ENCODE measurements around the gene ZDHHC11B.

ZDHHC11B gene

DNA sequence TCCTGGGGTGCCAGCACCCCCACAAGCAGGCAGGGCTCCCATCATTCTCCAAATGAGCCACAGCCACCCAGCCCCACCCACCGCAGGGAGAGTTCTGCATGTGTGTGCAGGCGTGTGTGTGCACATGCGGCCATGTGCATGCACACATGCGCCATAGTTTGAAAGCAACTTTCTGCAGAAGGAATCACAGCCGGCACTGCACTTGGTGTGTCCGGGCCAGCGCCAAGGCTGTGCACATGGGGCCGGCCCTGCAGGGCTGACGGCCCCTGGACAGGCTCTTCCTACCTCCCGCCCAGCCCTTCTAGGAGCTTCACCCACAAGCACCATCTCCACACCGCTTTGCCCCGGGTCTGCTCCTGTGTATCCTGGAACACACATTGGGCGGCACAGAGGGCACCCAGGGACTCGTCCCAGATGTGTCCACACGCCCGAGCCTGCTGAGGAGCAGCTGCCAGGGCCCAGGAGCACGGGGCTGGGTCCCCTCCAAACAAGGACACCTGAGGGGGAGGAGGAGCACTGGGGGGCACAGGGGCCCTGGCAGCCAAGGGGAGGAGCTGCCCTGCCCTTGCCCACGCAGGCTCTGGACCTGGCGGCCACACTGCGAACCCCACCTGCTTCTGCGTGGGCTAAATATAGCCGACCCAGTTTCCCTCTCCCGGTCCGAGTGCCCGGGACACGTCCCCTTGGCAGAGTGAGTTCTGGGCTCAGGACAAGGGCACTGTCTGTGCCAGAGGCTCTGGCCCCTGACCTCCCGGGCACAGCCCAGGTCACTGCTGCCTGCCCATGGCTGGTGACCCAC lies 110.5 kb downstream of the ZDHHC11B start:
- Histone ChIP-seq H3K36me3 (ENCODE audit: insufficient read depth, insufficient read length, low read length) (no peaks in the 10 kb centered on the region), H3K4me3 (ENCODE audit: insufficient read length, low read depth) (no peak overlapping the region), H3K9me3 (ENCODE audit: insufficient read depth, low read length) (no peaks in the 10 kb centered on the region), H3K27me3 (ENCODE audit: insufficient read depth, insufficient read length) (no peaks in the 10 kb centered on the region), H3K4me1 (ENCODE audit: insufficient read depth, insufficient read length) (peaks cover 18% of the 10 kb centered on the region), H3K9ac (ENCODE audit: insufficient read length, low read depth) (peak overlapping the region; percentile 42)
- no peak for DNase-seq (ENCODE audit: low read depth, low spot score)
- TF ChIP-seq YY1 (IDR thresholded peaks at IDR 0.05; ENCODE audit: insufficient read depth, insufficient read length) (no peak), SUZ12 (IDR thresholded peaks at IDR 0.05; ENCODE audit: extremely low read depth, insufficient read depth, insufficient read length) (no peak), ZNF274 (IDR thresholded peaks at IDR 0.05; ENCODE audit: low read depth, low read length) (no peak)

DNA sequence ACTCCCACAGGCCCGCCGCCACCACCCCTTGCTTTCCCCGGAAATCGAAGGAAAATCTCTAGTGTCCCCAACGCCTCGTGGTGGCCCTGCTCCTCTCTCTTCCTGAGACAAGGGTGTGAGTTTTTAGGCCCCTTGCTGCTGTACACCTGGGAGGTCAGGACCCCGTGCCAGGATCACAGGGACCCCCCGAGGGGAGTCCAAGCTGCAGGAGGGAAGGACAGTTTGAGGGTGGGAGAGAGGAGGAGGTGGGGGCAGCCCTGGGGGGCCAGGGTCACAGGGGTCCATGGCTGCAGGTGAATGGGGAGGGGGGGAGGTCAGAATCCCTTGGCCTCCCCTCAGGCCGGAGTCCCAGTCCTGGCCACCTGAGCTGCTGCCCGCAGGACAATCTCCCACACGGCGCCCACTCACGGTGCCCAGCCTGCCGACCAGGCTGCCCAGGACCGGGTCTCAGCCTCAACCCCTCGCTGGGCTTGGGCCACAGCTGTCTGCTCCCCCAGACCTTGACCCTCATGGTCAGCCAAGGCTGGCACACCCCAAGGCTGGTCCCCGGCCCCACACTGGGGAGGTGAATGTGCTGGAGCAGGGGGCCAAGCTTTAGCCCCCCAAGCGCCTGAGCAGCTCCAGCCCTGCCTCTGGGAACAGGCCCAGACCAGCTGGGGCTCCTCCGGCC lies 111.2 kb downstream of the ZDHHC11B start:
- no peak for DNase-seq (ENCODE audit: low read depth, low spot score)
- H3K4me1 ChIP-seq (ENCODE audit: insufficient read depth, insufficient read length): peaks cover 18% of the 10 kb centered on the region
- H3K9ac ChIP-seq (ENCODE audit: insufficient read length, low read depth): peak overlapping the region; percentile 42
- TF ChIP-seq SUZ12 (IDR thresholded peaks at IDR 0.05; ENCODE audit: extremely low read depth, insufficient read depth, insufficient read length) (no peak), ZNF274 (IDR thresholded peaks at IDR 0.05; ENCODE audit: low read depth, low read length) (no peak), YY1 (IDR thresholded peaks at IDR 0.05; ENCODE audit: insufficient read depth, insufficient read length) (no peak)
- no peaks in the 10 kb centered on the region for H3K9me3 ChIP-seq (ENCODE audit: insufficient read depth, low read length)
- H3K4me3 ChIP-seq (ENCODE audit: insufficient read length, low read depth): no peak overlapping the region
- peaks cover 6% of the 10 kb centered on the region for H3K36me3 ChIP-seq (ENCODE audit: insufficient read depth, insufficient read length, low read length)
- no peaks in the 10 kb centered on the region for H3K27me3 ChIP-seq (ENCODE audit: insufficient read depth, insufficient read length)

DNA sequence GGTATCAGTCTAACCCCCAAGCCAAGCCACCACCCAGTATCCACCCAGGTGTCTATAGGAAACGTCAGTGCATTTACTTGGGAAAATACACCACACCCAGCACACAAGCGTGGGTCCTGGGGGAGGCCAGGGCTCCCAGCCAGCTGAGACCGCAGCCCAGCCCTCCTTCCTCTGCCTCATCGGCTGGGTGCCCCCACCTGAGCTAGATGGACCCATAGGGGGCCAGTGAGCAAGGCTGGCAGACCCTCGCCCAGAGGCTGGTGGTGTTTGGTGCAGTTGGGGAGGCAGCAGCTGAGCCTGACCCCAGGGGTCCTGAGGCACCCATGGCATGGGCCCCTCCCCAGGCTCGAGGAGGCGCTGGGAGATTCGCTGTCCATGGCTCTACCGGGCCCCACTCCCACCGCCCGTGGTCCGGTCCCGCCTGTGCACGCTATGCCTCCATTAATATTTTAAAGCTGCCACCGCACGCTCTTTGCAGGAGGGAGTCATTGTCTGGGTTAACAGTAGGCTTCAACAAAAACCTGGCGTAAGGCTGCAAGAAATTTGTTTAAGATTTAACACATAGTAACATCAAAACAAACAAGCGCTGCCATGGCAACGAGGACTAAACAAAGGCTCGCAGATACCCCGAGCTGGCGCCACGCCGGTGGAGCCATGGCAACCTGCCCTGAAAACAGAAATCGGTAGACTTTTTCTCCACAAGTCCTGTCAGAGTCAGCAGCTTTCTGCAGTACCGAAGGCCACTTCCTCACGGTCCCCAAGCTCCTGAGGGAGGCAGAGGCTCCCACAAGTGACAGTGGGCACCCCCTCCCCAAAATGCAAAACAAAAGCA lies 112.0 kb downstream of the ZDHHC11B start:
- Histone ChIP-seq H3K9ac (ENCODE audit: insufficient read length, low read depth) (peak overlapping the region; percentile 21), H3K4me1 (ENCODE audit: insufficient read depth, insufficient read length) (peaks cover 18% of the 10 kb centered on the region), H3K27me3 (ENCODE audit: insufficient read depth, insufficient read length) (no peaks in the 10 kb centered on the region), H3K9me3 (ENCODE audit: insufficient read depth, low read length) (no peaks in the 10 kb centered on the region), H3K36me3 (ENCODE audit: insufficient read depth, insufficient read length, low read length) (peaks cover 9% of the 10 kb centered on the region), H3K4me3 (ENCODE audit: insufficient read length, low read depth) (no peak overlapping the region)
- TF ChIP-seq ZNF274 (IDR thresholded peaks at IDR 0.05; ENCODE audit: low read depth, low read length): no peak
- peak; percentile 47 for DNase-seq (ENCODE audit: low read depth, low spot score)

DNA sequence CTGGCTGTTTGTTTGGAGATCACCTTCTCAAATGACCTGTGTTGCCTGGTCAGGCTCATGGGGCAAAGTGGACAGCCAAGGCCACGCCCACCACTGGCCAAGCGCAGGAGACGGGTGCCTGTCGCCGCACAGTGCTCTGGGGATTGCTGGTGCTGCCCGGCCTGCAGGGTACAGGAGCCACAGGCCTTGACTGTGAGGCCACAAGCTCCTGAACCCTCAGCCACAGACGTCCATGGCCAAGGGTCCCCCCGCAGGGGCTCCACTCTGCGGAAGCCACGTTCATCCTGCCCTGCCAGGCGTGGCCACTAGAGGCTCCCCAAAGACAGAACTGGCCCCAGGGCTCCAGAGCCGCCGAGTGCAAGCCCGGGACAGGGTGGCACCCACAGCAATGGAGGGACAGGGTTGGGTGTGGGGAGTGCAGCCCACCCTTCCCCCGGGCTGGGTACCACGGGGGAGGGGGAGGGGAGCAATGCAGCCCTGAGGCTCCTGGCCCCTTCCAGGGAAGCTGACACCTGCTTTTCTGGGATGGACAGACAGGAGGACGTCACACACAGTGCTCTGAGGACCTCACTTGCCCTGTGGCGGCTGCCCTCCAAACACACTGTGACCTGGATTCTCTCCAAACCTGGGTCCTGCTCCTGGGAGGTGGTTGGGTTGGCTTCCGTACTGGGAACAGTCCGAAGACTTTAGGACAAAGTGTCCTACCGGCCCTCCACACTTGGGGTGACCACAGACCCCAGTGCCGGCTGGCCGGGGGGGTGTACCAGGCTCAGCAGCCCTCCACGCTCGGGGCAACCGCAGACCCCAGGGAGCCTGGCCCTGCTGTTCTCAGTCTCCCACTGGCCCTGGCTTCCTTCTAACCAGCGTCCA lies 112.8 kb downstream of the ZDHHC11B start:
- H3K9me3 ChIP-seq (ENCODE audit: insufficient read depth, low read length): no peaks in the 10 kb centered on the region
- H3K4me3 ChIP-seq (ENCODE audit: insufficient read length, low read depth): no peak overlapping the region
- peak; percentile 36 for DNase-seq (ENCODE audit: low read depth, low spot score)
- H3K27me3 ChIP-seq (ENCODE audit: insufficient read depth, insufficient read length): no peaks in the 10 kb centered on the region
- peaks cover 18% of the 10 kb centered on the region for H3K4me1 ChIP-seq (ENCODE audit: insufficient read depth, insufficient read length)
- H3K9ac ChIP-seq (ENCODE audit: insufficient read length, low read depth): peak overlapping the region; percentile 21
- H3K36me3 ChIP-seq (ENCODE audit: insufficient read depth, insufficient read length, low read length): peaks cover 18% of the 10 kb centered on the region
- TF ChIP-seq YY1 (IDR thresholded peaks at IDR 0.05; ENCODE audit: insufficient read depth, insufficient read length): no peak
- no peak for TF ChIP-seq SUZ12 (IDR thresholded peaks at IDR 0.05; ENCODE audit: extremely low read depth, insufficient read depth, insufficient read length)
- no peak for TF ChIP-seq ZNF274 (IDR thresholded peaks at IDR 0.05; ENCODE audit: low read depth, low read length)

DNA sequence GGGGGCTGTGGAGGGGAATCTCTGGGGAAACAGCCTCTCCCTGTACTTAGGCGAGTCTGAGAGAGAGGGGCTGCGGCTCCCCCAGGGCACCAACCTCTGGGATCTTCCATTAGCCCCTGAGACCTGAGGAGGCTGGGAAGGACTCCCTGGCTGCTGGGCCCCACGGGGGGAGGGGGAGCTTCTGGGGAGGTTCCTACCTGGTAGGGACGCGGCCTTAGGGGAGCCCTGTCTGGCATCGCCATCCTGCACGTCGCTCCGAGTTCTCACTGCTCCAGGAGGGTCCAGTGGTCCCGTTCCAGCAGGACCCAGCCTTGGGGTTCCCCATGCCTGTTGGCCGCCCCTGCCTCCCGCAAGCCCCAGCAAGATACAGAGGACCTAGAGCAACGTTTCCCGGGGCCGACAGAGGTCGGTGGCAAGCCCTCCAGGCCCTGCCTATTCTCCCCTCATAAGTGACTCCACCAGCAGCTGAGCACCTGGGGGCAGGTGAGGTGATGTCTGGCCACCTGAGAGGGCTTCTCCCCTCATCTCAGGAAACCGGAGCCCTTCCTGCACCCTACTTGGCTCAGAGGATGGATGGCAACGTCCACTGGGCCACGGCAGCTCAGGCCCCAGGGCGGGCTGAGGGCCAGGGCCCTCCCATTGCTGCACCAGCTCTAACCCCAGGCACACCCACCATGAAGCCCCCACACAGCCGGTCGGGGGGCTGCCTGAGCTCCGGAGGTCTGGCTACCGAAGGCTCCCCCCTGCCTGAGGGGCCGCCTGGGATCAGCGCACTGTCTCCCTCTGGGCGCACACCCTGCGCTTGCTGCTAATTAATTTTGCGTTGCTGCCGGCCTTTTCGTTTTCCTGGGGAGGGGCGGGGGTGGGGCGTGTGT lies 113.9 kb downstream of the ZDHHC11B start:
- Histone ChIP-seq H3K9ac (ENCODE audit: insufficient read length, low read depth) (peak overlapping the region; percentile 32), H3K4me3 (ENCODE audit: insufficient read length, low read depth) (no peak overlapping the region), H3K4me1 (ENCODE audit: insufficient read depth, insufficient read length) (peaks cover 18% of the 10 kb centered on the region), H3K36me3 (ENCODE audit: insufficient read depth, insufficient read length, low read length) (peaks cover 26% of the 10 kb centered on the region), H3K27me3 (ENCODE audit: insufficient read depth, insufficient read length) (no peaks in the 10 kb centered on the region), H3K9me3 (ENCODE audit: insufficient read depth, low read length) (no peaks in the 10 kb centered on the region)
- DNase-seq (ENCODE audit: low read depth, low spot score): no peak
- no peak for TF ChIP-seq ZNF274 (IDR thresholded peaks at IDR 0.05; ENCODE audit: low read depth, low read length)
- no peak for TF ChIP-seq YY1 (IDR thresholded peaks at IDR 0.05; ENCODE audit: insufficient read depth, insufficient read length)
- no peak for TF ChIP-seq SUZ12 (IDR thresholded peaks at IDR 0.05; ENCODE audit: extremely low read depth, insufficient read depth, insufficient read length)

DNA sequence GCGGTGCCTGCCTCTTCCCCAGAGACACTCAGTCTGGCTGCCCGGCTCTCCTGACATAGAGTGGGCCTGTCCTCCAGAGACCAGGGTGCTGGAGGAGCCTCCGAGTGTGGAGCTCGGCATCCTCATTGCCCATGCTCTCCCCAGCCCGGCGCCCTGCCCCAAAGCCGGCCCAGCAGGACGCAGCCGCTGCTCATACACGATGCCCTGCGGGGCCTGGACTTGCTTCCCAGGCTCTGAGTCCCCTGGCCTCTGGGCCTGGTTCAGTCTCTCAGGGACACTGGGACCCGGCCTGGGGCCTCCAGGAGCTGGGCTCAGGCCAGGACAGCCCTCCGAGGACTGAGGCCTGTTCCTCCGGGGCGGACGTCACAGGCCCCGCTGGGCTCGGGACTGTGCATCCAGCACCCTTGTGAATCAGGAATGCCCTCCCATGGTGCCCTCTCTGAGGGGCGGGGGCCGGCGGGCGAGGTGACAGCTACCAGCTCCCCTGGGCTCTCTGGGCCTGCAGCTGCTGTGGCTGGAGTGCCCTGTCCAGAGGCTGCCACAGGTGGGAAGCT lies 114.6 kb downstream of the ZDHHC11B start:
- DNase-seq (ENCODE audit: low read depth, low spot score): no peak
- TF ChIP-seq ZNF274 (IDR thresholded peaks at IDR 0.05; ENCODE audit: low read depth, low read length) (no peak), YY1 (IDR thresholded peaks at IDR 0.05; ENCODE audit: insufficient read depth, insufficient read length) (no peak), SUZ12 (IDR thresholded peaks at IDR 0.05; ENCODE audit: extremely low read depth, insufficient read depth, insufficient read length) (no peak)
- Histone ChIP-seq H3K9me3 (ENCODE audit: insufficient read depth, low read length) (no peaks in the 10 kb centered on the region), H3K4me1 (ENCODE audit: insufficient read depth, insufficient read length) (peaks cover 18% of the 10 kb centered on the region), H3K27me3 (ENCODE audit: insufficient read depth, insufficient read length) (no peaks in the 10 kb centered on the region), H3K4me3 (ENCODE audit: insufficient read length, low read depth) (no peak overlapping the region), H3K9ac (ENCODE audit: insufficient read length, low read depth) (no peak overlapping the region), H3K36me3 (ENCODE audit: insufficient read depth, insufficient read length, low read length) (peaks cover 31% of the 10 kb centered on the region)
